GM12892 (cell line): ENCODE measurements around the gene TEK. TPM values are rescaled to one million over a fixed set of nuclear protein-coding genes. Genes with fewer than 3 reads are reported as not detected.

Experiments used
- DNase-seq: peaks from one replicate; pipeline ENCODE4 v3.0.0; 2011; ENCODE audit not compliant: insufficient read length
- FAIRE-seq: peaks from 2 replicates; lab custom pipeline; 2011; peaks lifted over from hg19 to GRCh38; lab: Jason Lieb, UNC
- POLR2A ChIP-seq: IDR thresholded peaks from 2 replicates; pipeline ENCODE4 v1.6.1; 2011; ENCODE audit warnings: low read depth, low read length, control low read depth
- POLR2AphosphoS5 ChIP-seq: IDR thresholded peaks from 2 replicates; pipeline ENCODE4 v1.6.1; 2011; ENCODE audit warnings: low read depth, low read length, control low read depth
- TAF1 ChIP-seq: IDR thresholded peaks from 2 replicates; pipeline ENCODE4 v1.6.1; 2011; ENCODE audit warnings: low read depth, mild to moderate bottlenecking, control low read depth, low read length, borderline replicate concordance
- polyA plus RNA-seq: library from polyadenylated mRNA; unstranded; fragments of >200 nt; gene quantifications from one replicate; pipeline ENCODE4 v1.2.1, GENCODE V29; 2012; ENCODE audit warnings: missing spikeins, inconsistent platforms; ENCODE audit not compliant: missing spikeins

Gene TEK
- not detected for polyA plus RNA-seq

DNA sequence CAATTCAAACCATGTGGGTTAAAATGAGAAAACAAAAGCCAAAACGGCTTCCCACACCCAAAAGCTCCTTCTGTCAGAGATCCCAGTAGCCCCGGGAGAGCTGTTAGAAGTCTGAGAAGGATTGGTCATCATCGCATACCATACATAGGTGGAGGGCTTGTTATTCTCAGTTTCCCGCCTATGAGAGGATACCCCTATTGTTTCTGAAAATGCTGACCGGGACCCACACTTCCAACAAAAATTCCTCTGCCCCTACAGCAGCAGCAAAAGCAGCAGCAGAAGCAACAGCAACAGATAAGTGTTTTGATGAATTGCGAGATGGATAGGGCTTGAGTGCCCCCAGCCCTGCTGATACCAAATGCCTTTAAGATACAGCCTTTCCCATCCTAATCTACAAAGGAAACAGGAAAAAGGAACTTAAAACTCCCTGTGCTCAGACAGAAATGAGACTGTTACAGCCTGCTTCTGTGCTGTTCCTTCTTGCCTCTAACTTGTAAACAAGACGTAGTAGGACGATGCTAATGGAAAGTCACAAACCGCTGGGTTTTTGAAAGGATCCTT is at the start of gene TEK:
Gene TEK, plus strand, starts transcription at position 245 of the 561 bp plus-strand sequence. CDS start 366 bp downstream, outside the sequence.
- FAIRE-seq (no peak), DNase-seq (no peak)
- no peak for TF ChIP-seq TAF1
- TF ChIP-seq POLR2AphosphoS5, result no peak
- TF ChIP-seq POLR2A, result no peak

DNA sequence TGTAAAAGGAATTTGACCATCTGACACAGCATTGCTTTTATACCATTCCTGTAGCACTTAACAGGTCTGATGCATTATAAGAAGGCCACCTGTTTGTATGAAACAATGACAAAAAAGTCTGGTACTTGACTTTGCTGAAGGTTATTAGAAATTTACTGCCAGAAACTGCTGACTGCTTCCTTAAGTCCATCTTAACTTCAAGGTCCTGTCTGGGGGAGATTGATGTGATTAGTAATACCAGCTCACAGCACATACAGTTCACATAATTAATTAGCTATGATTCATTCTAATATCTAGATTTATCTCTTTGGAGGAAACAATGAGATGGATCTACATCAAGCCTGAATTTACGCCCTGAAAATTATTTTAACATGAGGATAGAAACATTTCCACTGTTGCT is 49.6 kb upstream of the TEK start:
- FAIRE-seq (no peak), DNase-seq (no peak)
- TF ChIP-seq POLR2AphosphoS5 (no peak), TAF1 (no peak), POLR2A (no peak)

DNA sequence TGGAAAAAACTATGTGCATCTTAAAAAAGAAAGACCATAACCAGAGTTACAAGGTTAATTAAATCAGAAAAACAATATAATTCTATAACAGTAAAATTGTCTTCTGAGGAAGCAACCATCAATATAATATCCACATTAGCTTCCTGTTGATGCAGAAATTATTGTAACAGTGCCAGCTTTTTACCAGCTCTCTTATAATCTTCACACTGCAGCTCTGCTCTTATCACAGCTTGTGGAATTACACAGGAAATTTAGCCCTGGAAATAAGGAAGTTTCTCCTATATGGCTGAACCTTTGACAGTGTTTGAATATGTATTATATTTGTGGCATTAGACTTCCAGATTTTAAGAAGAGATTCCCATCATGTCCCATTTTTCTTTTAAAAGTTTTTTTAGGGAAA is 49.1 kb upstream of the TEK start:
- no peak for FAIRE-seq
- TF ChIP-seq POLR2A, result no peak
- no peak for TF ChIP-seq POLR2AphosphoS5
- TF ChIP-seq TAF1, result no peak
- DNase-seq, result no peak

DNA sequence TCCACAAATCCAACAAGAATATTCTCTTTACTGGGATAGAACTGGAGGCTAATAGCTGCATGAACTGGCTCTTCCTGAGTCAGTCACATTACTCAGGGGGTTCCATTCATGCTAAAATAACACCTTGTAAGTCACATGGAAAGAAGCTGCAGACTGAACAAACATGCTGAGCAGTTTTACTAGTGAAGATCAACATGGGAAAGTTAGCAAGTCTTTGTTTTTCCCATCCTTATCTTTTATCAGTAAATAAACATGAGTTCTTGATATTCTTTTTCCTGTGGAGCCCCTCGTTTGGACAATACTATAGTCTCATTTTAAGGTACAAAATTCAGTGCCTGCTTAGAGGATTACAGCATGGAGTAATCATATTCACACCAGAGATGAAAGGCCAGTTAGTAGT is 43.7 kb upstream of the TEK start:
- TF ChIP-seq TAF1, result no peak
- no peak for TF ChIP-seq POLR2A
- FAIRE-seq, result no peak
- DNase-seq, result no peak

DNA sequence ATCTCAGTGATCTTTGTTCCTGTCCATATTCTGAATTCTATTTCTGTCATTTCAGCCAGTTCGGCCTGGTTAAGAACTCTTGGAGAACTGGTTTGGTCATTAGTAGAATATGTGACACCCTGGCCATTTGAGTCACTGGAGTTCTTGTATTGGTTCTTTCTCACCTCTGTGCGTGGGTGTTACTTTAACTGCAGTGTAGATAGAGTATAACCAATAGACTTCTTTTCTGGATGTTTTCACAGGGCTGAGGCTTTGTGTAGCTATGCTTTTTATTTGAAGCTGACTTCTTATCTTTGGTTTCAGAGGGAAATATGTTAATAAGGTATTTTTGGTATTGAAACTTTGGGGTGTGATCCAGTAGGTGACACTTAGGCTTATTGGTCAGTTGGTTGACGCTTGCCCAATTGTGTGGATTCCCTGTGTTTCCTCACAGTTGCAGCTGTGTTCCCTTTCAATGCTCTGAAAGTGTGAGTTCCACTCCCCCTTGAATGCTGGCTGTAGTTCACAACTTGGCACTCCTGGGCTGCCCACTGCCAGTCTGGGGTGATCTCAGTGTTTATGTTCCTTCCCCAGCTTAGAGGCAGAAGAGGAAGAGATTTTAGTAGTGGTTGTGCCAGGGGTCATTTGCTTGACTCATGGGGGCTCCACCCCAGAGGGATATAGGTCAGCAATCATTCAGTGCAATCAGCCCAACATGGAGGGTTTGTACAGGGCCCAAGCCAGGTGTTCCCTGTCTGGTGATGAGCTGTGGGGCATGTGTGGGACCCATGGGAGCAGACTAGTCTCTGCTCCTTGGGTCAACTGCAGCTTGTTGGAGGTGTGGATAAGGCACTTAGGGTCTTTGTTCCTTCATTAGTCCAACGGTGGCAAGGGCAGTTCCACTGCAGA is 34.9 kb upstream of the TEK start:
- FAIRE-seq (no peak), DNase-seq (no peak)
- TF ChIP-seq POLR2A (no peak), TAF1 (no peak), POLR2AphosphoS5 (no peak)

DNA sequence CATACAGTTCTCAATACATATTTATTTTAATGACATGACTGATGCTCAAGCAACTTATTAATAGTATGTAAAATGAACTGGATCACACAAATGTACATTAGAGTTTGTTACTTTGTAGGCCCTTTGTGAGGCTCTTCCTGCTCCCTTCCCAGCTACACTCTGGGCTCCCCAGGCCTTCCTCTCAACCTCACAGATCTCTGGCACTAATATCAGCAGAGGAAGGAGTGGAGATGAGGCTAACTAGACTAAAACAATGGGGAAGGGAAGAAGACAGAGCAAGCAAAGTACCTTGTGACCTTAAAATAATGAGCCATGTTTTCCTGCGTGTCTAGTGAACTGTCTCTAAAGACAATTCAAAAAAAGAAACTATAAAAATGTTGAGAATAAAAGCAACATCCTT is 30.3 kb upstream of the TEK start:
- no peak for FAIRE-seq
- no peak for DNase-seq
- TF ChIP-seq TAF1, result no peak
- no peak for TF ChIP-seq POLR2A
- no peak for TF ChIP-seq POLR2AphosphoS5

DNA sequence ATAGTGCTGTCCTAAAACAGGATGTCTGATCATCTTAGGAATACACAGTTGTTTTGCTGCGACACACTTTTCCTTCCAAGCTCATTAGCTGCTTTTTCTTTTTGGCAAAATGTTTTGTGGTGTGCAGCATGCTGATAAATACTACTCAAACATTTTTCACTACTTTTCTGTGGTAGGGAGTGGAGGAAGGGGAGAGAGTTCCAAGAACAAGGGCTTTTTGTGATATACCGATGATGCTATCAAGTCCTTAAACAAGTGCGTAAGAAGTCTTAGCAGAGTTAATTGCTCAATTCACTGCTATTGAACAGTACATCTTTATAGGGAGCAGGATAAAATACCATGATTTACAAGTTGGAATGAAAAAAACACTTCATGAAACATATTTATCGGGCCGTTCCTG is 23.6 kb upstream of the TEK start:
- DNase-seq (no peak), FAIRE-seq (no peak)

DNA sequence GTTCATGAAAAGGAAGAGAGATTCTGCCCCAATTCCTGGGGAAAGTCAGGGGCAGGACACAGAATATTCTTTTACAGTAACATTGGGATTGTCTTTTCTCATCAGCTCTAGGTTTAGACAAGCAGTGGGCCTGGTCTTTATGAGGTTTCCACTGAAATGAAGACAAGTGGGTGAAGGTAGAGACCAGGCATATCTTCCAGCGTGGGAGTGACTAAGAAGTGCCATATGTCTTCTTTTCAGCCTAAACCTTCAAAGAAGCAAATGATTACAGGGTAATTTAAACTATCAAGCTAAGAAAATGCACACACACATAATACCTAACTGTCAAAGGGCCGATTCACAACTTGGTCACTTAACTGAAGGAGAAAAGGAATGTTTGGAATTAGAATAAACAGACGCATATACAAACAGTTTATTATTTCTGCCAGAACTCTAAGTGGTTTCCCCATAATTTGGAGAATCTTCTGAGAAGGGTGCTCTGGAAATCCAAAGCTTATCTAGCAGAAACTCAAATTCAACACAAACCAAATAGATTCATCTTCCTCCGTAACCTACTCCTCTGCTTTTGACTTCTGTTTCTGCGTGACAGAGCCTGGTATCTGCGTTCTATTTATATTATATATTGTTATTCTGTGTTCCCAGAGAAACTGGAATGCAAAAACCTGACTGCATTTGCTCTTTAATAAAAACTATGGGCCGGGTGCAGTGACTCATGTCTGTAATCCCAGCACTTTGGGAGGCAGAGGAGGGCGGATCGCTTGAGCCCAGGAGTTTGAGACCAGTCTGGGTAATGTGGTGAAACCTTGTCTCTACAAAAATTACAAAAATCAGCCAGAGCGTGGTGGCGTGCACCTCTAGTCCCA is 22.0 kb upstream of the TEK start:
- TF ChIP-seq TAF1 (no peak), POLR2AphosphoS5 (no peak), POLR2A (no peak)
- DNase-seq (no peak), FAIRE-seq (no peak)

More for the DNA sequence above, 23.6 kb upstream of the TEK start:
- TF ChIP-seq POLR2AphosphoS5 (no peak), TAF1 (no peak), POLR2A (no peak)

DNA sequence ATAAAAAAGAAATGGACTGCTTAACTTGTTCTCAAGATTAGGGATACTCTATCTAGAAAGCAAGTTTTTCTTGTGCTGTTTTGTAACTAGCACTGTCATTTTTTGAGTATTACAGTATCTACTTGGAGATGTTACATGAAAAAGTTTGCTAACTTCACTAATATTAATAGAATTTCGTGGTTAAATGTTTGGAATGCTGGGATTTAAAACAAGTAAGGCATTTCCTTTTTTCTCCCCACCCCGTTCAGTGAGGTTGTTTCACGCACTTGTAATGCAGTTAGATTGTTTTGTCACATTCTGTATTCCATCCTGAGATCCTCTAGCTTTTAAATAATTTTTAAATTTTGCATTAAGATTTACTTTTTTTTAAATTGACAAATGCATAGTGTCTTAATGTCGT is 20.0 kb upstream of the TEK start:
- FAIRE-seq, result no peak
- no peak for TF ChIP-seq TAF1
- TF ChIP-seq POLR2AphosphoS5, result no peak
- TF ChIP-seq POLR2A, result no peak
- no peak for DNase-seq

DNA sequence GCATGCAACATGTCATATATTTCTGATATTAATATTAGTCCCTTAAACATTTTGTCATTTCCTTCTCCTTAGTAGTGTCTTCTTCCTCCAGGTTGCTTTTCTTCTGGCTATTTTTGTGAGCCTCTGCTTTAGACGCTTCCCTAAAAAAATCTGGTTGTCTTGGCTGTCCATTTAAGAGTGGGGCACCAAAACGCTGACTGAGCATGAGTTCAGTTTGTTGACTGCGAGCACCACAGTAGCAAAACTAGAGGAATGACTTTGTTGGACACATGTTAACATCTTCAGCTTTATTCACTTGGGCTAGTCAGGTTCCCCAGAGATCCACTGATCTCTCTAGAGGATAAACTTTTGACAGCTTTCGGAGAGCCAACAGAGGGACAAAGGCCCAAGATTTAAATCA is 19.3 kb upstream of the TEK start:
- TF ChIP-seq TAF1 (no peak), POLR2AphosphoS5 (no peak), POLR2A (no peak)
- DNase-seq (no peak), FAIRE-seq (no peak)

DNA sequence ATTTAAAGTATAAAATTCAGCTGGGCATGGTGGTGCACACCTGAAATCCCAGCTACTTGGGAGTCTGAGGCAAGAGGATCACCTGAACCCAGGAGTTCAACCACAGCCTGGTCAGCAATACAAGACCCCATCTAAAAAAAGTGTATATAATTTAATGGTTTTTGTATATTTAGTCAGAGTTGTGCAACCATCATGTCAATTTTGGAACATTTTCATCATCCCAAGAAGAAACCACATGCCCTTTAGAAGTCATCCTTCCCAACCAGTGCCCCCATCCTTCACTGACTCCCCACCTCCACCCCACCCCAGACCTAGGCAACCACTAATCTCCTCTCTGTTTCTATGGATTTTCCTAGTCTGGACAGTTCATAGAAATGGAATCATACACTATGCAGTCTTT is 18.8 kb upstream of the TEK start:
- FAIRE-seq, result no peak
- no peak for DNase-seq
- TF ChIP-seq POLR2AphosphoS5 (no peak), POLR2A (no peak), TAF1 (no peak)
